Effector memory CD8-positive, alpha-beta T cell (primary cell): ENCODE measurements around the gene GCGR.

Experiments
- ATAC-seq: fragments of 150-1000 bp; cut with Tn5 transposase; replicated peaks from 2 replicates; pipeline ENCODE4 v1.10.0; 2021; ENCODE audit warnings: mild to moderate bottlenecking, moderate library complexity
- DNase-seq, 3 experiments: peaks; one replicate each; pipeline ENCODE4 v3.0.0; 2021
- H3K27ac Mint-ChIP-seq, 2 donors: one replicate each; pipeline ENCODE4 v1.8.0; 2022; ENCODE audit warnings: mild to moderate bottlenecking in 2 of 2, mixed read lengths in 2 of 2, moderate library complexity in 2 of 2
- H3K27me3 Mint-ChIP-seq, 2 donors: one replicate each; pipeline ENCODE4 v1.8.0; 2022; ENCODE audit warnings: mixed read lengths in 2 of 2
- H3K36me3 Mint-ChIP-seq: one replicate; pipeline ENCODE4 v1.8.0; 2022; ENCODE audit warnings: mild to moderate bottlenecking, moderate library complexity, mixed read lengths; ENCODE audit not compliant: insufficient read depth
- H3K4me1 Mint-ChIP-seq, 2 donors: one replicate each; pipeline ENCODE4 v1.8.0; 2022; ENCODE audit warnings: low read depth in 2 of 2, mixed read lengths in 2 of 2
- H3K4me3 Mint-ChIP-seq, 2 donors: one replicate each; pipeline ENCODE4 v1.8.0; 2022; ENCODE audit warnings: mild to moderate bottlenecking in 2 of 2, mixed read lengths in 2 of 2, moderate library complexity in 2 of 2
- H3K9me3 Mint-ChIP-seq, 2 donors: one replicate each; pipeline ENCODE4 v1.8.0; 2022; ENCODE audit warnings: mixed read lengths in 2 of 2

Gene GCGR

GRCh38 chr17:81842725-81843504 lies 39.0 kb downstream of the GCGR start:
- H3K36me3 Mint-ChIP-seq = peaks cover 62% of the 10 kb centered on the region
- no peaks in the 10 kb centered on the region for H3K9me3 Mint-ChIP-seq
- H3K4me3 Mint-ChIP-seq = no peak overlapping the region
- no peak for ATAC-seq
- DNase-seq = no peak
- H3K27me3 Mint-ChIP-seq = no peaks in the 10 kb centered on the region
- peaks cover 0 to 2% of the 10 kb centered on the region in 2 donors for H3K4me1 Mint-ChIP-seq
- H3K27ac Mint-ChIP-seq = no peak overlapping the region

DNA sequence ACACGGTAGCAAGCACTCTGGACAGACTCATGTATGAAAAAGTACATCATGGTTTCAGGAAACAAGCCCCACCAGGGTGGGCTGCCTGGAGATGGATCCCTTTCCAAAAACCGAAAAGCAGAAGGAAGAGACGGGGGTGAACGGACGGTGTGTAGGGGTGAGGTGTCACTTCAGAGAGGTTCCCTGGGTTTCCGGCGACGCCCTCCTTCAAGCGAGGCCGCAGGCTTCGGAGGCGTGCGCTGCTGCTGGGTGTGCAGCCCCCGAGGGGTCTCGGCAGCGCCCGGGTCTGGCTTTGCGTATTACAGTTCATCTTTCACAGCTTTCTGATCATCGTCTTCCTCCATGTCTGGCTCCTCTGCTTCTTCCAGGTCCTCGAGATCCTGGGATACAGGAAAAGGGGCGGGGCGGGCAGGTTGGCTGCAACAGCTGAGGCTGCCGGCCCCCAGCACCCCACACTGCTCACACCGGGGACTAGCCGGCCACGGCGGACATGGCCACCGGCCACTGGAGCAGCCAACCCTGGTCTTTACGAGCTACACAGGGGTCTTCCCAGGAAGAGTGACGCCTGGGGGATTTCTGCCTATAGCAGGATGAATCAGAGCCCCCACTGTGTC lies 39.9 kb downstream of the GCGR start:
- no peaks in the 10 kb centered on the region for H3K9me3 Mint-ChIP-seq
- no peaks in the 10 kb centered on the region for H3K27me3 Mint-ChIP-seq
- ATAC-seq (no peak), DNase-seq (no peak)
- H3K27ac Mint-ChIP-seq = no peak overlapping the region
- H3K4me1 Mint-ChIP-seq = peaks cover 0 to 2% of the 10 kb centered on the region in 2 donors
- no peak overlapping the region for H3K4me3 Mint-ChIP-seq
- peaks cover 68% of the 10 kb centered on the region for H3K36me3 Mint-ChIP-seq

- DNase-seq = no peak
- H3K27me3 Mint-ChIP-seq = no peaks in the 10 kb centered on the region
- H3K27ac Mint-ChIP-seq = no peak overlapping the region
- peaks cover 0 to 2% of the 10 kb centered on the region in 2 donors for H3K4me1 Mint-ChIP-seq
- no peak for ATAC-seq
- no peak overlapping the region for H3K4me3 Mint-ChIP-seq
- no peaks in the 10 kb centered on the region for H3K9me3 Mint-ChIP-seq
- H3K36me3 Mint-ChIP-seq = peaks cover 73% of the 10 kb centered on the region
Observed at GRCh38 chr17:81844327-81844851, 40.4 kb downstream of the GCGR start.

DNA sequence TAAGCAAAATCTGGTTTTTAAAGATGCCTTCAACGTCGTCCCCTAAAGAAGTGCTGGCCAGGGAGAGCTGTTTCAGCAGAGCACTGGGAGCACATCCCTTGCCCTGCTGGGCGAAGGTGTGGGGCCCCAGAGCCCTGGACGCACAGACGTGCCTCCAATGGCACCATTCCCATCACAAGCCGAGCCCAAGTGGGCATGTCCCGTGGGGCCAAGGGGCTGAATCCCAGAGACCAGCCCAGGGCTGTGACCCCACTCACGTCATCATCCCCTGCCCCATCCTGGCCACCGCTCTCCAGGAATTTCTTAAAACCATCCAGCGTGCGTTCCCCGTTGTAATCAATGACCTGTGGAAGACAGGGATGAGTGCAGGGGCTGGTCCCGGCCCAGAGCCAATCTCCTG lies 40.9 kb downstream of the GCGR start:
- Mint-ChIP-seq H3K27ac (no peak overlapping the region), H3K9me3 (no peaks in the 10 kb centered on the region), H3K27me3 (no peaks in the 10 kb centered on the region), H3K4me1 (peaks cover 0 to 2% of the 10 kb centered on the region in 2 donors), H3K4me3 (no peak overlapping the region), H3K36me3 (peaks cover 77% of the 10 kb centered on the region)
- DNase-seq (no peak), ATAC-seq (no peak)

DNA sequence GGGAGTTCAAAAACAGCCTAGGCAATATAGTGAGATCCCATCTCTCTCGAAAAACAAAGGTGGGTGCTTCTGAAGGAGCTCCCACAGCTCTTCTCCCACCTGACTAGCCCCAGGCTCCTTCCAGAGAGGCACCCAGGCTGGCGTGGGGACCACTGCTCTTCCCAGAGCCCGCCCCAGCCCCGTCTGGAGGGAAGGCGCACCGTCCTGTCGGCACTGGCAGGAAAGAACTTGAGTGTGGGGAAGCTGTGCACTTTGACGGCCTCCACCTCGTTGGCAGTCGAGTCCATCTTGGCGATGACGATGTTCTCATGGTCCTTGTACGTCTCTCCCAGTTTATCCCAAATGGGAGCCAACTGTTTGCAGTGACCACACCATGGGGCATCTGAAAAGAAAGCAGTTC lies 41.4 kb downstream of the GCGR start:
- Mint-ChIP-seq H3K9me3 (no peaks in the 10 kb centered on the region), H3K27ac (no peak overlapping the region), H3K4me1 (peaks cover 0 to 2% of the 10 kb centered on the region in 2 donors), H3K4me3 (no peak overlapping the region), H3K27me3 (no peaks in the 10 kb centered on the region), H3K36me3 (peaks cover 78% of the 10 kb centered on the region)
- DNase-seq (no peak), ATAC-seq (no peak)

- Mint-ChIP-seq H3K9me3 (no peaks in the 10 kb centered on the region), H3K27me3 (no peaks in the 10 kb centered on the region), H3K27ac (no peak overlapping the region), H3K4me1 (peaks cover 0 to 2% of the 10 kb centered on the region in 2 donors), H3K4me3 (no peak overlapping the region), H3K36me3 (peaks cover 85% of the 10 kb centered on the region)
- ATAC-seq (no peak), DNase-seq (no peak)
Observed at GRCh38 chr17:81845881-81846742, 42.2 kb downstream of the GCGR start.

GRCh38 chr17:81846743-81847689 lies 43.1 kb downstream of the GCGR start:
- peaks cover 0 to 2% of the 10 kb centered on the region in 2 donors for H3K4me1 Mint-ChIP-seq
- H3K27me3 Mint-ChIP-seq = no peaks in the 10 kb centered on the region
- H3K9me3 Mint-ChIP-seq = no peaks in the 10 kb centered on the region
- peaks cover 92% of the 10 kb centered on the region for H3K36me3 Mint-ChIP-seq
- H3K4me3 Mint-ChIP-seq = no peak overlapping the region
- H3K27ac Mint-ChIP-seq = peak overlapping the region in 1 of 2 donors; percentile 38
- DNase-seq = no peak
- ATAC-seq = no peak

DNA sequence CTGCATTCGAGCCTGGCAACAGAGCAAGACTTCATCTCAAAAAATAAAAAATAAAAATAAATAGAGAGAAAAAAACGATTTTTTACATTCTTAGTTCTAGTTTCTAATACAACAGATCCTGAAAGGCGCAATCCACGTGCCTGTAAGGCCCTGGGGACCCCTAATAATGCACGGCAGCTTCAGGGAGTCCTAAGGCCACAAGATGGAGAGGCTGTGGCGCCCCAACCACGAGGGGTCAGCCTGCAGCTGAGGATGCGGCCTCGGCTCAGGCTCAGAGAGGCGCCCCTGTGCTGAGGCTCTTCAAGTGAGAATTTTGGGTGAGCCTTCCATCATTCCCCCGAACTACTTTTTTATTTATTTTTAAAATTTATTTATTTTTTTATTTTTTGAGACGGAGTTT lies 45.5 kb downstream of the GCGR start:
- H3K27me3 Mint-ChIP-seq = no peaks in the 10 kb centered on the region
- H3K36me3 Mint-ChIP-seq = peaks cover 93% of the 10 kb centered on the region
- ATAC-seq (no peak), DNase-seq (no peak)
- no peaks in the 10 kb centered on the region for H3K9me3 Mint-ChIP-seq
- H3K4me3 Mint-ChIP-seq = no peak overlapping the region
- H3K27ac Mint-ChIP-seq = peak overlapping the region in 1 of 2 donors; percentile 46
- peaks cover 0 to 3% of the 10 kb centered on the region in 2 donors for H3K4me1 Mint-ChIP-seq

DNA sequence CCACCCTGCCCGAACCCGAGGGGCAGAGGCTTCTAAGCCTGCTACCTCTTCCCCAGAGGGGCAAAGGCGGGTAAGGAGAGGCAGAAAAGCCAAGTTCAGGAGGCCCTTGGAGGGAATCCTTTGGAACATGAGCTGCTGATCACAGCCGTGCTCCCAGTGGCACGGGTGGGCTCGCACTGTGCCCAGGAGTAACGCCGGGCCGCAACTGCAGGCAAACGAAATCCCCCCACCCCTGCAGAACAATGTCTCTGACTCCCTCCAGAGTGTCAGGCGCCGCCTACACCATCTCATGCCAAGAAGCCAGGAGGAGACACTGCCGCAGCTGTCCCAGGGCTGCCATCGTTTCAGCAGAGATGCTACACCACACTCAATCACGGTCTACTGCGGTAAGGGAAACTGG lies 47.5 kb downstream of the GCGR start:
- no peaks in the 10 kb centered on the region for H3K9me3 Mint-ChIP-seq
- no peak for DNase-seq
- peaks cover 90% of the 10 kb centered on the region for H3K36me3 Mint-ChIP-seq
- ATAC-seq = no peak
- no peaks in the 10 kb centered on the region for H3K27me3 Mint-ChIP-seq
- no peak overlapping the region for H3K27ac Mint-ChIP-seq
- H3K4me3 Mint-ChIP-seq = no peak overlapping the region
- peaks cover 5 to 6% of the 10 kb centered on the region in 2 donors for H3K4me1 Mint-ChIP-seq

GRCh38 chr17:81852237-81852636 lies 48.3 kb downstream of the GCGR start:
- Mint-ChIP-seq H3K9me3 (no peaks in the 10 kb centered on the region), H3K27ac (no peak overlapping the region), H3K36me3 (peaks cover 91% of the 10 kb centered on the region), H3K4me1 (peaks cover 5 to 7% of the 10 kb centered on the region in 2 donors), H3K27me3 (no peaks in the 10 kb centered on the region), H3K4me3 (no peak overlapping the region)
- no peak for DNase-seq
- no peak for ATAC-seq

DNA sequence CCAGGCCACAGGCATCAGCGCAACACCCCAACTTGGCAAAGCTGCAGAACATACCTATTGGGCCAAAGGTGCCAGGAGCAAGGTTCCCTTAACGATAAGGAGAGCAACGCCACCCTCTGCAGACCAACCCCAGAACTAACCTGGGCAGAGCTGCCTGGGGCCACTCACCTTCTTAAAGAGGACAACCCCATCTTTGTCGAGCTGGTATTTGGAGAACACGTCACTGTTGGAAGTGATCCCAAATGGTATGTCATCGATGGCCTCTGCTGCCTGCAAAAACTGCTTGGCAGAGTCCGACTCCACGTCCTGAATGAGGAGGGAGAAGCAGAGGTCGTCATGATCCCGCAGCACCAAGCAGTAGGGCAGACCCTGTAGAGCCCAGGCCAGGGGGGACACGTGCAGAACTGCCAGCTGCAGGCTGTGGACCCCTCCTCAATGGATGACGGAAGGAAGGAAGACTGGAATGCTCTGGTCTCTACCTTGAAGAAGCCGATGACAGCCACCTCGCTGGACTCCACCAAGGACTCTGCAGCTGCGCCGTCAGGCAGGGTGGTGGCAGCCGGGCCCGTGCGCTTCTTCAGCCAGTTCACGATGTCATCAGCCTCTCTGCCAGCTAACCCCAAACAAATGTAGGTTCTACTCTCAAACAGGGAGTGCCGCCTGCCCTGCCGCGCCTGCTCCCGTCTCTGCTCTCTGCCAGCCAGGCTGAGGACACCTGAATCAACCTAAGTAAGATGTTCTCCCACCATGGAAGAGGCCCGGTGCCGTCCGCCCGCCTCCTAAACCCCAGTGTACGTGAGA lies 51.2 kb downstream of the GCGR start:
- H3K27me3 Mint-ChIP-seq = no peaks in the 10 kb centered on the region
- DNase-seq = no peak
- H3K36me3 Mint-ChIP-seq = peaks cover 86% of the 10 kb centered on the region
- no peak overlapping the region for H3K4me3 Mint-ChIP-seq
- no peak overlapping the region for H3K27ac Mint-ChIP-seq
- no peak for ATAC-seq
- H3K4me1 Mint-ChIP-seq = peaks cover 11 to 21% of the 10 kb centered on the region in 2 donors
- H3K9me3 Mint-ChIP-seq = no peaks in the 10 kb centered on the region
